GM19467 (cell line): Measurements from ENCODE around the gene TIGD1.

Experiments
- ATAC-seq: cut with Tn5 transposase; IDR thresholded peaks from one replicate; pipeline ENCODE4 v1.9.1; 2021; ENCODE audit warnings: mild to moderate bottlenecking, moderate library complexity; ENCODE audit not compliant: unreplicated experiment

Gene TIGD1

GRCh38 chr2:232550354-232551249, at the start of gene TIGD1, which contains the start of gene EIF4E2:
Gene TIGD1 (minus strand): TSS chr2:232550557. CDS start chr2:232549882, 675 bp downstream.
Gene EIF4E2 (plus strand): TSS chr2:232550689. CDS start chr2:232550725, 36 bp downstream.
- ATAC-seq, result peak; percentile 84

- ATAC-seq, result no peak
Observed at GRCh38 chr2:232598293-232598692, 47.9 kb upstream of the TIGD1 start.

GRCh38 chr2:232597362-232598079, 47.2 kb upstream of the TIGD1 start:
- no peak for ATAC-seq

- ATAC-seq, result no peak
Observed at GRCh38 chr2:232593982-232594381, 43.6 kb upstream of the TIGD1 start.

GRCh38 chr2:232592772-232593395, 42.5 kb upstream of the TIGD1 start:
- no peak for ATAC-seq

- ATAC-seq, result no peak
Observed at GRCh38 chr2:232588680-232589585, 38.6 kb upstream of the TIGD1 start.

- ATAC-seq, result no peak
Observed at GRCh38 chr2:232588031-232588430, 37.7 kb upstream of the TIGD1 start.

- ATAC-seq, result no peak
Observed at GRCh38 chr2:232587512-232587911, 37.2 kb upstream of the TIGD1 start.

GRCh38 chr2:232586943-232587505, 36.7 kb upstream of the TIGD1 start:
- ATAC-seq, result no peak

GRCh38 chr2:232584238-232584637, 33.9 kb upstream of the TIGD1 start:
- no peak for ATAC-seq

- no peak for ATAC-seq
Observed at GRCh38 chr2:232581725-232582124, 31.4 kb upstream of the TIGD1 start.

- no peak for ATAC-seq
Observed at GRCh38 chr2:232580648-232580981, 30.3 kb upstream of the TIGD1 start.

- ATAC-seq, result no peak
Observed at GRCh38 chr2:232578626-232579025, 28.3 kb upstream of the TIGD1 start.

- ATAC-seq, result no peak
Observed at GRCh38 chr2:232577841-232578240, 27.5 kb upstream of the TIGD1 start.

GRCh38 chr2:232576995-232577394, 26.6 kb upstream of the TIGD1 start:
- ATAC-seq, result no peak

GRCh38 chr2:232575404-232575746, 25.0 kb upstream of the TIGD1 start:
- ATAC-seq, result no peak

- ATAC-seq, result no peak
Observed at GRCh38 chr2:232574674-232575403, 24.5 kb upstream of the TIGD1 start.

- ATAC-seq, result no peak
Observed at GRCh38 chr2:232573771-232574435, 23.5 kb upstream of the TIGD1 start.

GRCh38 chr2:232573042-232573441, 22.7 kb upstream of the TIGD1 start:
- no peak for ATAC-seq
